Pancreas (tissue), 10 donors: ENCODE data around the gene RNF11. TPM values are rescaled to one million over a fixed set of nuclear protein-coding genes. Genes with fewer than 3 reads are reported as not detected.

Source experiments
- ATAC-seq, 4 donors: fragments of 200-7000 bp; cut with Tn5 transposase; one replicate each; pipeline versions ENCODE4 v1.8.0 to v1.9.1; 2020; ENCODE audit warnings: mild to moderate bottlenecking in 4 of 4, moderate library complexity in 4 of 4
- DNase-seq, 6 donors: peaks; one replicate each; pipeline ENCODE4 v3.0.0-alpha.2; 2020
- FAIRE-seq: peaks from 2 replicates; lab custom pipeline; 2012; peaks lifted over from hg19 to GRCh38; lab: Jason Lieb, UNC
- H3K27ac ChIP-seq, 4 donors: fragments of 200-600 bp; sonication (generic); 1 replicate in 3 of 4; 2 replicates in 1 of 4; pipeline versions ENCODE4 v1.5.0 to v1.8.0; 2020
- H3K27me3 ChIP-seq, 4 donors: fragments of 200-600 bp; one replicate each; pipeline ENCODE4 v1.8.0; 2021
- H3K36me3 ChIP-seq, 3 donors: fragments of 200-600 bp; sonication (generic) in 1 of 3; one replicate each; pipeline versions ENCODE4 v1.5.0 to v1.8.0; 2020 to 2021
- H3K4me1 ChIP-seq, 3 donors: fragments of 200-600 bp; one replicate each; pipeline ENCODE4 v1.8.0; 2021
- H3K4me3 ChIP-seq, 4 donors: fragments of 200-600 bp; sonication (generic) in 2 of 4; one replicate each; pipeline versions ENCODE4 v1.5.0 to v1.8.0; 2020 to 2021
- H3K9me3 ChIP-seq, 4 donors: fragments of 200-600 bp; one replicate each; pipeline ENCODE4 v1.8.0; 2021
- CTCF ChIP-seq, 4 donors: fragments of 200-600 bp; sonication (generic) in 3 of 4; IDR thresholded peaks; one replicate each; pipeline versions ENCODE4 v1.5.0 to v1.8.0; 2021; ENCODE audit warnings: antibody characterized with exemption in 4 of 4
- WGBS, 2 donors: extraction: QIAGEN DNeasy Blood & Tissue Kit; methylation state at CpG; one replicate each; pipeline ENCODE4 v1.1.7; 2013; 5-methylcytosine and 5-hydroxymethylcytosine counted together
- intact Hi-C, 3 donors: fragments of 100-400 bp; cut with DNase I; formaldehyde crosslinking; loops; one replicate each; pipeline versions ENCODE4 v1.11.1 to v1.14.2; 2022
- polyA plus RNA-seq, 2 donors: library from polyadenylated mRNA; stranded (reverse); fragments of 200-250 nt; gene quantifications; one replicate each; pipeline ENCODE4 v1.2.3, GENCODE V29; 2013
- total RNA-seq, 6 donors: library from RNA; stranded (reverse); fragmentation: NEBNext Ultra II Directional in 4 of 6; extraction: Animal tissue kit (Norgen Biotek cat#: 25700) in 4 of 6; gene quantifications; one replicate each; pipeline versions ENCODE4 v1.2.1 to v1.2.4, GENCODE V29; 2021 to 2023
- donor health status: healthy with polysubstance abuse.
- donor health status: DM: no; HTN: no; CAD: no; lungs with moderate emphysema.
- donor health status: DM: no; HTN: no; CAD: no.
- donor health status: control.
- donor health status: control.
- donor health status: Bipolar disorder and iron deficiency.
- donor health status: DM: yes; HTN: yes; CAD: no.
- donor health status: DM: no; HTN: no; CAD: no.
- donor health status: DM: no; HTN: no; CAD: no.
- donor health status: DM: yes; HTN: yes; CAD: no.

RNF11 gene
- total and polyA plus RNA-seq, 8 donors: 19.8 to 51.8 (median 30.7) TPM

- H3K4me3 ChIP-seq: no peak overlapping the region
- 93 to 99% methylated on average over 4 of the region's 4 CpGs for WGBS, 2 donors
- H3K27me3 ChIP-seq: no peaks in the 10 kb centered on the region
- H3K27ac ChIP-seq: no peak overlapping the region
- H3K4me1 ChIP-seq: no peaks in the 10 kb centered on the region
- FAIRE-seq (no peak), ATAC-seq (no peak), DNase-seq (no peak)
- H3K36me3 ChIP-seq: no peaks in the 10 kb centered on the region
- no peak for TF ChIP-seq CTCF (IDR thresholded peaks at IDR 0.05)
- no peaks in the 10 kb centered on the region for H3K9me3 ChIP-seq
- intact Hi-C loops: no loop called here
Observed at GRCh38 chr1:51322417-51323101, 86.5 kb downstream of the RNF11 start.

Other genes with a start within 250 kb of the RNF11 start
- gene C1orf185, start 134.0 kb upstream of the RNF11 start, total RNA-seq: not detected
- not detected for gene C1orf185, start 134.0 kb upstream of the RNF11 start, polyA plus RNA-seq
- gene TTC39A, start 94.3 kb downstream of the RNF11 start, total RNA-seq: 10 to 100 TPM; 11.7 to 28.4 (median 16.0) TPM
- gene TTC39A, start 94.3 kb downstream of the RNF11 start, polyA plus RNA-seq: 10 to 100 TPM; 10.5 to 18.3 TPM